Activated T-cell treated with anti-CD3 and anti-CD28 coated beads, Interleukin-2, amount 50 U/mL, for 24 hours (primary cell): Measurements from ENCODE around the gene TDRD12.
"Not testable (repeated sequence)": the region's sequence is repeated elsewhere in the genome, so short reads cannot be mapped to it uniquely, and the experiment has no call there.

Experiments used
- DNase-seq: peaks from one replicate; pipeline ENCODE4 v3.0.0-alpha.2; 2020
- H3K27ac Mint-ChIP-seq: 2 replicates; pipeline ENCODE4 v1.8.0; 2020; ENCODE audit warnings: mild to moderate bottlenecking, mixed read lengths
- H3K27me3 Mint-ChIP-seq: 2 replicates; pipeline ENCODE4 v1.8.0; 2020; ENCODE audit warnings: mixed read lengths
- H3K36me3 Mint-ChIP-seq: 2 replicates; pipeline ENCODE4 v1.8.0; 2020; ENCODE audit warnings: low read depth, mixed read lengths
- H3K4me1 Mint-ChIP-seq: 2 replicates; pipeline ENCODE4 v1.8.0; 2020; ENCODE audit warnings: low read depth, mixed read lengths
- H3K4me3 Mint-ChIP-seq: 2 replicates; pipeline ENCODE4 v1.8.0; 2020; ENCODE audit warnings: mild to moderate bottlenecking, moderate library complexity, mixed read lengths
- H3K9me3 Mint-ChIP-seq: 2 replicates; pipeline ENCODE4 v1.8.0; 2020; ENCODE audit warnings: mixed read lengths

Gene TDRD12

GRCh38 chr19:32837531-32837930 lies 118.0 kb downstream of the TDRD12 start:
- H3K27ac Mint-ChIP-seq = no peak overlapping the region

GRCh38 chr19:32842061-32842460 lies 122.5 kb downstream of the TDRD12 start:
- Mint-ChIP-seq H3K4me3 (no peak overlapping the region), H3K36me3 (peaks cover 10% of the 10 kb centered on the region), H3K4me1 (peaks cover 6% of the 10 kb centered on the region), H3K27me3 (peaks cover 3% of the 10 kb centered on the region), H3K27ac (no peak overlapping the region), H3K9me3 (peaks cover 18% of the 10 kb centered on the region)
- DNase-seq = no peak

More at GRCh38 chr19:32837531-32837930, 118.0 kb downstream of the TDRD12 start:
- Mint-ChIP-seq H3K4me3 (no peak overlapping the region), H3K36me3 (peaks cover 10% of the 10 kb centered on the region), H3K4me1 (peaks cover 10% of the 10 kb centered on the region), H3K27me3 (peaks cover 3% of the 10 kb centered on the region), H3K9me3 (peaks cover 18% of the 10 kb centered on the region)
- no peak for DNase-seq

DNA sequence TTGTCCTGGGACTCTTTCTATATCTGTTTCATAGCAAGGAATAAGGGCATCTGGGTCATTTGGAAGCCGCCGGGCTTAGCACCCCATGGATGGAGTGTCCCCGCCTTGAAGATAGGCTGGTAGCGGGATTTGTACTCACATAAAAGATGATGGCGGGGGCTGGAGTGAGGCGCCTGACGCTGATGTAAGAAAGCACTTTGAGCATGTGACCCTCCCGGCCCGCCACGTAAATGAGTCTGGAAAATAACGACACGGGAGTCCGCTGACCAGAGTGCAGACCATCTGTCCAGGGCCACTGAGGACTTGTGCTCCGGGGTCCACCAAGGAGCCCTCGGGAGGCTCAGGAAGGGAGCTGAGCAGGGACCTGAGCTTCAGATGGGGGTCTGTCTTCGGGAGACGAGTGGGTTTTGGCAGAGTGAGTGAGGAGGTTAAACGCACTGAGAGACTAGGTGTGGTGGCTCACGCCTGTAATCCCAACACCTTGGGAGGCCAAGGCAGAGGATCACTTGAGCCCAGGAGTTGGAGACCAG lies 124.2 kb downstream of the TDRD12 start:
- peaks cover 10% of the 10 kb centered on the region for H3K36me3 Mint-ChIP-seq
- H3K27ac Mint-ChIP-seq = no peak overlapping the region
- peaks cover 18% of the 10 kb centered on the region for H3K9me3 Mint-ChIP-seq
- peaks cover 3% of the 10 kb centered on the region for H3K27me3 Mint-ChIP-seq
- no peaks in the 10 kb centered on the region for H3K4me1 Mint-ChIP-seq
- H3K4me3 Mint-ChIP-seq = no peak overlapping the region
- no peak for DNase-seq

DNA sequence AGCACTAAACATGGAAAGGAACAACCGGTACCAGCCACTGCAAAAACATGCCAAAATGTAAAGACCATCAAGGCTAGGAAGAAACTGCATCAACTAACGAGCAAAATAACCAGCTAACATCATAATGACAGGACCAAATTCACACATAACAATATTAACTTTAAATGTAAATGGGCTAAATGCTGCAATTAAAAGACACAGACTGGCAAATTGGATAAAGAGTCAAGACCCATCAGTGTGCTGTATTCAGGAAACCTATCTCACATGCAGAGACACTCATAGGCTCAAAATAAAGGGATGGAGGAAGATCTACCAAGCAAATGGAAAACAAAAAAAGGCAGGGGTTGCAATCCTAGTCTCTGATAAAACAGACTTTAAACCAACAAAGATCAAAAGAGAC lies 128.5 kb downstream of the TDRD12 start:
- H3K27me3 Mint-ChIP-seq, H3K36me3 Mint-ChIP-seq, H3K27ac Mint-ChIP-seq, H3K4me3 Mint-ChIP-seq, DNase-seq, H3K9me3 Mint-ChIP-seq, H3K4me1 Mint-ChIP-seq: not testable (repeated sequence)

GRCh38 chr19:32852216-32852615 lies 132.6 kb downstream of the TDRD12 start:
- Mint-ChIP-seq H3K27ac (no peak overlapping the region), H3K4me1 (no peaks in the 10 kb centered on the region), H3K4me3 (no peak overlapping the region), H3K9me3 (no peaks in the 10 kb centered on the region), H3K36me3 (no peaks in the 10 kb centered on the region), H3K27me3 (no peaks in the 10 kb centered on the region)
- no peak for DNase-seq

GRCh38 chr19:32856818-32857217 lies 137.3 kb downstream of the TDRD12 start:
- H3K36me3 Mint-ChIP-seq, H3K9me3 Mint-ChIP-seq, H3K27me3 Mint-ChIP-seq, H3K4me1 Mint-ChIP-seq, H3K27ac Mint-ChIP-seq, H3K4me3 Mint-ChIP-seq, DNase-seq: not testable (repeated sequence)

DNA sequence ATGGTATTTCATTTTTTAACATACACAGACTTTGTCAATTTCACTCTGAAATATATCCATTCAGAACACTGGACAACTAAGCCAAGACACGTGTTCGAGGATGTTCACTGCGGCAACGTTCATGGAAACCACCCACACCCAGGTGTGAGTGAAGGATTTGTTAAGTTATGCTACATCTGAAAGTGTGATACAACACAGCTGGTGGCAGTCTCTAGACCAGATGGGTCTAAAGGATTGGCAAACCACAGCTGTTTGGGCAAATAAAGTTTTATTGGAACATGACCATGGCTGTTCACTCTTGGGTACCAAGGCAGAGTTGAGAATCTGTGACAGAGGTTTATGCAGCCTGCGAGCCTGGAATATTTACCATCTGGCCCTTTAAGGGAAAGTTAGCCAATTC lies 138.0 kb downstream of the TDRD12 start:
- no peak for DNase-seq
- no peaks in the 10 kb centered on the region for H3K9me3 Mint-ChIP-seq
- no peak overlapping the region for H3K4me3 Mint-ChIP-seq
- H3K36me3 Mint-ChIP-seq = no peaks in the 10 kb centered on the region
- H3K4me1 Mint-ChIP-seq = no peaks in the 10 kb centered on the region
- no peaks in the 10 kb centered on the region for H3K27me3 Mint-ChIP-seq
- no peak overlapping the region for H3K27ac Mint-ChIP-seq

GRCh38 chr19:32858155-32858554 lies 138.6 kb downstream of the TDRD12 start:
- H3K27me3 Mint-ChIP-seq = no peaks in the 10 kb centered on the region
- H3K4me1 Mint-ChIP-seq = no peaks in the 10 kb centered on the region
- no peak for DNase-seq
- H3K36me3 Mint-ChIP-seq = no peaks in the 10 kb centered on the region
- H3K9me3 Mint-ChIP-seq = no peaks in the 10 kb centered on the region
- H3K4me3 Mint-ChIP-seq = no peak overlapping the region
- no peak overlapping the region for H3K27ac Mint-ChIP-seq

- no peak overlapping the region for H3K27ac Mint-ChIP-seq
- H3K9me3 Mint-ChIP-seq = no peaks in the 10 kb centered on the region
- no peak for DNase-seq
- H3K36me3 Mint-ChIP-seq = no peaks in the 10 kb centered on the region
- no peak overlapping the region for H3K4me3 Mint-ChIP-seq
- no peaks in the 10 kb centered on the region for H3K4me1 Mint-ChIP-seq
- H3K27me3 Mint-ChIP-seq = no peaks in the 10 kb centered on the region
Observed at GRCh38 chr19:32858559-32858958, 139.0 kb downstream of the TDRD12 start.

DNA sequence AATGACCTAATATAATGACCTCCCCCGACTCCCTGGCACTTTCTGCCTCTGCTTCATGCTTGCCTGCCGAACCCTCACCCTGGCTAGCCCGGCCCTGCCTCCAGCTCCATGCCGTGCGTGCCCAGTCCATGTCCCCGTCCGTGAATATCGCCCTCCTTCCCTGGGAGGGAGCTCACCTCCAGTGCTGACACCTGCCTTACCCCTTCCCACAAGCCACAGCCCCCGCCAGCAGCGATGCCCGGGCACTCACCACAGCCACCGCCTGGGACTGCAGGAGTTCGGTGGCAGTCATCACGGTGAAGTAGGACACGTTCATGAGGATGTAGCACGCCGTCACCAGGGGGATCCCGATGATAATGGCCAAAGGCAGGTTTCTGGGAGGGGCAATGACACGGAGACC lies 140.0 kb downstream of the TDRD12 start:
- DNase-seq = no peak
- H3K27me3 Mint-ChIP-seq = no peaks in the 10 kb centered on the region
- H3K4me1 Mint-ChIP-seq = no peaks in the 10 kb centered on the region
- H3K4me3 Mint-ChIP-seq = no peak overlapping the region
- H3K27ac Mint-ChIP-seq = no peak overlapping the region
- H3K36me3 Mint-ChIP-seq = no peaks in the 10 kb centered on the region
- H3K9me3 Mint-ChIP-seq = no peaks in the 10 kb centered on the region

DNA sequence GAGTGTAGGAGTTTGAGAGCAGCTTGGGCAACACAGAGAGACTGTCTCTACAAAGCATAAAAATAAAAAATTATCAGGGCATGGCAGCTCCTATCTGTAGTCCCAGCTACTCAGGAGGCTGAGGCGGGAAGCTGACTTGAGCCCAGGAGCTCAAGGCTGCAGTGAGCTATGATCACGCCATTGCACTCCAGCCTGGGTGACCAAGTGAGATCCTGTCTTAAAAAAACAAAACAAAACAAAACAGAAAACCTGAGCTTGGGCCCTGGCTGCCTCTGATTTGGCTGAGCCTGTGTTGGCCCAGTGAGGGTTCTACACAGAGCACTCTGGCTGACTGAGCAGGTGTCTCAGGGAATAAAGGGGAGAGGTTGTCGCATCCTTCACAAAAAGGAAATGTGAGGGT lies 142.0 kb downstream of the TDRD12 start:
- no peak overlapping the region for H3K27ac Mint-ChIP-seq
- no peak overlapping the region for H3K4me3 Mint-ChIP-seq
- H3K36me3 Mint-ChIP-seq = no peaks in the 10 kb centered on the region
- H3K4me1 Mint-ChIP-seq = no peaks in the 10 kb centered on the region
- no peaks in the 10 kb centered on the region for H3K27me3 Mint-ChIP-seq
- no peak for DNase-seq
- no peaks in the 10 kb centered on the region for H3K9me3 Mint-ChIP-seq

DNA sequence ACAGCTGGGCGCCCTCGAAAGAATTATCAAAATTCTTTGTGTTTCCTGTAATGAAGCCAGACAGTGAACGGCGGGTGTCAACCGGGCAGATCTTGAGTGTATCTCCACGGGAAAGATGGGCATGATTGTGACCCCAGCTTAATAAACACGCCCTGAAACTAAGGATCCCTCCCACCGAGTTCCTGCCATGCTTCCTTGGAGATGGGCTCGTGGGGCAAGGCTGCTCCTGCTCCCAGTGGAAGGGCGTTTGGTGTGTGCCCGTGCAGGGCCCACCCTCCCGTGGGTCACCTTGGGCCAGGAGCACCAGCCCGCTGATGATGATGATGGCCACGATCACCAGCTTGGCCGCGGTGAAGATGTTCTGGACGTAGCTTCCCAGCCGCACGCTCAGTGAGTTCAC lies 142.6 kb downstream of the TDRD12 start:
- no peak for DNase-seq
- Mint-ChIP-seq H3K27ac (no peak overlapping the region), H3K4me3 (no peak overlapping the region), H3K27me3 (no peaks in the 10 kb centered on the region), H3K9me3 (no peaks in the 10 kb centered on the region), H3K36me3 (no peaks in the 10 kb centered on the region), H3K4me1 (no peaks in the 10 kb centered on the region)

DNA sequence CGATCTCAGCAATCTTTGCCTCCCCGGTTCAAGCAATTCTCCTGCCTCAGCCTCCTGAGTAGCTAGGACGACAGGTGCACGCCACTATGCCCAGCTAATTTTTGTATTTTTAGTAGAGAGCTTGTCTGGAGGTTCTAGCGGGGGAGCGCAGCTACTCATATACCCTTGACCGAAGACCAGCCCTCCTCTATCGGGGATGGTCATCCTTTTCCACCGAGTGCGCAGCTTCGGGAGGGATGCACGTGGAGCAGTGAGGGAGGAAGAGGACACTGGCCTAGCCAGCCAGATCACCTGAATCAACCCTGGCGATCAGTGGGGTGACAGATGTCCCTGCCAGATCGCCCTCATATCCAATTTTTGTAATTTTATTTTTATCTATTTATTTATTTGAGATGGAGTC lies 143.2 kb downstream of the TDRD12 start:
- Mint-ChIP-seq H3K9me3 (no peaks in the 10 kb centered on the region), H3K27ac (no peak overlapping the region), H3K36me3 (no peaks in the 10 kb centered on the region), H3K4me1 (no peaks in the 10 kb centered on the region), H3K4me3 (no peak overlapping the region), H3K27me3 (no peaks in the 10 kb centered on the region)
- DNase-seq = no peak

DNA sequence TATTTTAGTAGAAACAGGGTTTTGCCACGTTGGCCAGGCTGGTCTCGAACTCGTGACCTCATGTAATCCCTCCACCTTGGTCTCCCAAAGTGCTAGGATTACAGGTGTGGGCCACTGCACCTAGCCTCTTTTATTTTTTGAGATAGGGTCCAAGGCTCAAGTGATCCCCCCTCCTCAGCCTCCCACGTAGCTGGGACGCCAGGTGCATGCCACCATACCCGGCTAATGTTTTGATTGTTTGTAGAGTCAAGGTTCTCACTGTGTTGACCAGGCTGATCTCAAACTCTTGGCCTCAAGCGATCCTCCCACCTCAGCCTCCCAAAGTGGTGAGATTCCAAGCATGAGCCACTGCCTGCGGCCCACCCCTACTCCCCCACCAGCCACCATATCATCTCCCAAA lies 143.7 kb downstream of the TDRD12 start:
- H3K9me3 Mint-ChIP-seq = no peaks in the 10 kb centered on the region

DNA sequence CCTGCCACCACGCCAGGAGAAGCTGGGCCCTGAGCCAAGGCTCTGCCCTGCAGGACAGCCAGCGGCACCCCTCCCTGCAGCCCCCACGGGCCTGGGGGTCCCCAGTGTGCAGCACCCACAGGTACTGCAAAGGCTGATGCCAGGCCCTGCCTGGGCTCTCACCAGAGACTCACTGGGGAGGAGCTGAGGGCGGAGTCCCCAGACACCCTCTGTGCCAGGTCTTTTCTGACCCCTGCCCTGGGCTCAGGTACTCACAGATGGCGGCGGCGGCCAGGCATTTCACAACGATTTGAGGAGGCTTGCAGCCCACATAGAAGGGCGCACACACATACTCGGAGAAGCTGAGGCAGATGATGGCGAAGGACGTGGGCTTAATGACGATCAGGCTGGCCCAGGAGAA lies 144.3 kb downstream of the TDRD12 start:
- Mint-ChIP-seq H3K4me3 (no peak overlapping the region), H3K4me1 (no peaks in the 10 kb centered on the region), H3K9me3 (no peaks in the 10 kb centered on the region), H3K27me3 (no peaks in the 10 kb centered on the region), H3K36me3 (no peaks in the 10 kb centered on the region), H3K27ac (no peak overlapping the region)
- DNase-seq = no peak

More for the DNA sequence above, 143.7 kb downstream of the TDRD12 start:
- DNase-seq = no peak
- no peaks in the 10 kb centered on the region for H3K36me3 Mint-ChIP-seq
- no peaks in the 10 kb centered on the region for H3K4me1 Mint-ChIP-seq
- H3K4me3 Mint-ChIP-seq = no peak overlapping the region
- H3K27me3 Mint-ChIP-seq = no peaks in the 10 kb centered on the region
- no peak overlapping the region for H3K27ac Mint-ChIP-seq

- no peaks in the 10 kb centered on the region for H3K27me3 Mint-ChIP-seq
- no peak overlapping the region for H3K4me3 Mint-ChIP-seq
- no peaks in the 10 kb centered on the region for H3K36me3 Mint-ChIP-seq
- H3K4me1 Mint-ChIP-seq = no peaks in the 10 kb centered on the region
- DNase-seq = no peak
- H3K9me3 Mint-ChIP-seq = no peaks in the 10 kb centered on the region
- H3K27ac Mint-ChIP-seq = no peak overlapping the region
Observed at GRCh38 chr19:32864318-32865007, 144.9 kb downstream of the TDRD12 start.
